Muscle of leg (tissue), 16 donors: ENCODE data around the gene CCL4L2. TPM values are rescaled to one million over a fixed set of nuclear protein-coding genes. Genes with fewer than 3 reads are reported as not detected.
"Not testable (repeated sequence)": the region's sequence is repeated elsewhere in the genome, so short reads cannot be mapped to it uniquely, and the experiment has no call there.

Experiments used
- DNase-seq: peaks from one replicate; pipeline ENCODE4 v3.0.0; 2013
- H3K27ac ChIP-seq: one replicate; pipeline ENCODE4 v1.5.1; 2013; ENCODE audit warnings: mild to moderate bottlenecking, low read length, control low read depth
- H3K27me3 ChIP-seq: one replicate; pipeline ENCODE4 v1.6.1; 2013; ENCODE audit warnings: low read length; ENCODE audit not compliant: control insufficient read depth, insufficient read depth
- H3K36me3 ChIP-seq: one replicate; pipeline ENCODE4 v1.6.1; 2013; ENCODE audit warnings: low read length; ENCODE audit not compliant: control insufficient read depth, insufficient read depth
- H3K4me1 ChIP-seq: one replicate; pipeline ENCODE4 v1.6.1; 2013; ENCODE audit warnings: low read length; ENCODE audit not compliant: control insufficient read depth, insufficient read depth
- H3K4me3 ChIP-seq: one replicate; pipeline ENCODE4 v1.5.1; 2013; ENCODE audit warnings: low read length, control low read depth
- H3K9me3 ChIP-seq: replicated peaks from 2 replicates; pipeline ENCODE4 v1.6.1; 2013; ENCODE audit warnings: low read depth, low read length; ENCODE audit not compliant: control insufficient read depth
- WGBS: methylation state at CpG from one replicate; pipeline ENCODE4 v1.1.5; 2013; ENCODE audit warnings: missing lambda C conversion rate; ENCODE audit not compliant: insufficient coverage; 5-methylcytosine and 5-hydroxymethylcytosine counted together
- long read RNA-seq, 11 donors: transcript quantifications; one replicate each; lab custom pipeline, GENCODE V29; 2026
- polyA plus RNA-seq, 8 donors: library from polyadenylated mRNA; unstranded; fragments of 120-200 nt; gene quantifications; one replicate each; pipeline versions ENCODE4 v1.2.1 to v1.2.3, GENCODE V29; 2013; ENCODE audit warnings: inconsistent platforms in 1 of 8, low replicate concordance in 1 of 8; ENCODE audit not compliant: insufficient read length in 8 of 8, insufficient read depth in 1 of 8
- total RNA-seq: library from RNA; stranded (reverse); fragments of 120-200 nt; gene quantifications from one replicate; pipeline ENCODE4 v1.2.4, GENCODE V29; 2013

Gene CCL4L2
- total RNA-seq = 3.7 TPM
- 10 to 100 TPM in 1 of 8 donors, 1 to 10 TPM in 5, under 1 TPM in 1, not detected in 1; 0.88 to 13.6 (median 2.7) TPM for polyA plus RNA-seq
- long read RNA-seq, donor 1 = 0 reads
- long read RNA-seq, donor 2 = 0 reads
- long read RNA-seq, donor 3, partial matches to known transcripts = 0 of 1 reads
- long read RNA-seq, donor 3, other reads (novel, unspliced or antisense) = 0 of 1 reads
- long read RNA-seq, donor 4 = 0 reads
- long read RNA-seq, donor 5, partial matches to known transcripts = 0 of 1 reads
- long read RNA-seq, donor 5, other reads (novel, unspliced or antisense) = 0 of 1 reads
- long read RNA-seq, donor 6, partial matches to known transcripts = 0 of 1 reads
- long read RNA-seq, donor 6, other reads (novel, unspliced or antisense) = 0 of 1 reads
- long read RNA-seq, donor 7 = 0 reads
- long read RNA-seq, donor 8, partial matches to known transcripts = 0 of 2 reads
- long read RNA-seq, donor 8, other reads (novel, unspliced or antisense) = 0 of 2 reads
- long read RNA-seq, donor 9, partial matches to known transcripts = 0 of 1 reads
- long read RNA-seq, donor 9, other reads (novel, unspliced or antisense) = 0 of 1 reads
- long read RNA-seq, donor 10, partial matches to known transcripts = 0 of 1 reads
- long read RNA-seq, donor 10, other reads (novel, unspliced or antisense) = 0 of 1 reads
- long read RNA-seq, donor 11 = 0 reads

- 52% methylated on average over 4 of the region's 7 CpGs for WGBS
- not testable (repeated sequence) for H3K9me3 ChIP-seq, H3K36me3 ChIP-seq, H3K4me1 ChIP-seq, H3K4me3 ChIP-seq, H3K27ac ChIP-seq, H3K27me3 ChIP-seq
- peak; percentile 62 for DNase-seq
Observed at GRCh38 chr17:36210439-36211211, at the start of gene CCL4L2. Gene CCL4L2 (plus strand): TSS chr17:36211063.

DNA sequence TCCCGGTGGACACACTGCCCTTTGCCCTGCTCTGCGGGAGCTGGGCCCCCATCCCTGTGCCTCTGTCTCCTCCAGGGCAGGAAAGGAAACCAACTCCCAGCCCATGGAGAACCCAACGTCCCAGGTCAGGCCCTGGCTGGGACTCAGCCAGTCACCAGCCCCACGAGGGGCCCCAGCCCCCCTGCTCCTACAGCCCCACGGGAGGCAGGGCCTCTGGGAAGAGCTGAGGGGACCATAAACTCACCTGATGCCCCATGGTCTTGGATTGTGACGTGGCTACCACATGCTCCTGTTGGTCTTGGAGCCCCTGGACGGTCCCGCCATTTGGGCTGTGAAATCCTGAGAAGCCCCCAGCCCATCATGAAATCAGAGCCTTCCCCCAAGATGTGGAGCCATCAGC, 42.0 kb upstream of the CCL4L2 start:
- not testable (repeated sequence) for H3K27ac ChIP-seq, H3K36me3 ChIP-seq, H3K4me1 ChIP-seq, H3K4me3 ChIP-seq, H3K27me3 ChIP-seq, DNase-seq, H3K9me3 ChIP-seq
- no CpG with 5 or more reads among the region's 8 CpGs for WGBS

DNA sequence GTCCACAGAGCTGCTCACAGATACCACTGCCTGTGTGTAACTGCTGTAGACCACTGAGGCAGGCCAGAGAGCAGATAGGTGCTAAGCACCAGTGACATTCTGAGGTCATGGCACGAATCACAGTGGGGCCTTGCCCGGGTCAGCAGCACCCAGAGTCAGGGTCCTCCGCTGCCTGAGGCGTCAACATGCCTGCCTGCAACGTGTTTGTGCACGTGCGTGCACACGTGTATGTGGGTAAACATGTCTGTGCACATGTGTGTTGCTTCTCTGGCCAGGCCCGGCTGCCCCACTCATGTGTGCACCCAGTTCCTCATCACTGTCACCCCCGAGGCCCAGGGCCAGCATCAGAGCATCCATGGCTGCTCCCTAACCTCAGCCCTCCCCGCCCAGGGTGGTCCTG, 34.3 kb upstream of the CCL4L2 start, which contains the start of gene TBC1D3B:
Gene TBC1D3B, minus strand, starts transcription at position 101 of the 400 bp plus-strand sequence. CDS start 1,586 bp downstream, outside the sequence.
- H3K4me1 ChIP-seq, H3K4me3 ChIP-seq, H3K9me3 ChIP-seq, H3K27me3 ChIP-seq, DNase-seq, H3K27ac ChIP-seq, H3K36me3 ChIP-seq: not testable (repeated sequence)
- WGBS = no CpG with 5 or more reads among the region's 11 CpGs

GRCh38 chr17:36181446-36182175, 29.3 kb upstream of the CCL4L2 start:
- H3K4me3 ChIP-seq, H3K27ac ChIP-seq, H3K36me3 ChIP-seq, DNase-seq, H3K9me3 ChIP-seq: not testable (repeated sequence)
- 98% methylated on average over 4 of the region's 6 CpGs for WGBS
- H3K4me1 ChIP-seq = peaks cover 15% of the 10 kb centered on the region
- peaks cover 45% of the 10 kb centered on the region for H3K27me3 ChIP-seq

- Histone ChIP-seq H3K4me1 (peaks cover 15% of the 10 kb centered on the region), H3K4me3 (peak overlapping the region; percentile 60), H3K36me3 (no peaks in the 10 kb centered on the region), H3K27ac (no peak overlapping the region), H3K27me3 (peaks cover 49% of the 10 kb centered on the region), H3K9me3 (no peaks in the 10 kb centered on the region)
- WGBS = 22% methylated on average over 47 of the region's 48 CpGs
- DNase-seq = peak; percentile 24
Observed at GRCh38 chr17:36182176-36183000, 28.5 kb upstream of the CCL4L2 start.

DNA sequence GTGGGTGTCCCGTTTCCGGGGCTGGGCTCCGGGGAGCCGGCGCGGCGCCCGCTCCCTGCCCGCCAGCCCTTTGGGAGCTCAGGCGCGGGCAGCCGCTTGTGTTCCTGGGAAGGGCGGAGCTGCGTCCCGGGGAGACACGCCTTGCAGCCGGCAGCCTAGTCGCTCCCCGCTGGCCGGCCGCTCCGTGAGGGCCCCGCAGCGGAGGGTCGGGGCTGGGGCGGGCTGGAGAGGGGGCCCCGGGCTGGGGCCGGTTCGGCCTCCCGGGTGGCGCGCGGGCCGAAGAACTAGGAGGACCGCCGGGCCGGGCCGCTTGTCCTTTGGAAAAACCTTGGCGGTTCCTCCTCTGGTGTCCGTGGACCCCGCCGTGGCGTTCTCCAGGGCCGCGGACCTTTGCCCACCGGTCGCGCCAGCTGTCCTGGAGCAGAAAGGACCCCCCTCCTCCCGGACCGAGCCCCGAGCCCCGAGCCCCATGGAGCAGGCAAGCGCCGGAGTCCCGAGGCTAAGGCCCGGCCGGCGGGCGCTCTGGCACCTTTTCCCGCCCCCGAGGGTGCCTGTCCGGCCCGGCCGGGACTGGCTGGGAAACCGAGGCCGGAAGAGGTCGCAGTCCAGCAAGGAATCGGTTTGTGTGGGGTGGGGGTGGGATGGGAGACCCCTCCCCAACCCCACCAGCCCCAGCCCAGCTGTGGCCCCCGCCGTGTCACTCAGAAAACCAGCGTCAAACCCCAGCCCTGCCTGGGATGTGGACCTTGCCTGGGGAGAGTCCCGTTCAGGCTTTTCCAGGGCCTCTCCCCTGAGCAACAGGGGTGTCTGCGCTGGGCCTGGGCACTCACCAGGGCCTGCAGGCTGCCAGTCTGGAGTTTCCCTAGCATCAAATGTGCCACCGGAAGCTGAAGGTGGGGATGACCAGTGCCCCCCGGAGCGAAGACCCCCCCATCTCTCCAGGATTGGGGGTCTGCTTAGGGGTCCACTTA, 27.6 kb upstream of the CCL4L2 start:
- Histone ChIP-seq H3K36me3 (no peaks in the 10 kb centered on the region), H3K4me1 (peaks cover 17% of the 10 kb centered on the region), H3K27ac (no peak overlapping the region), H3K27me3 (peaks cover 53% of the 10 kb centered on the region), H3K9me3 (no peaks in the 10 kb centered on the region), H3K4me3 (peak overlapping the region; percentile 60)
- WGBS = 2% methylated on average over 63 of the region's 76 CpGs
- DNase-seq = peak; percentile 82

DNA sequence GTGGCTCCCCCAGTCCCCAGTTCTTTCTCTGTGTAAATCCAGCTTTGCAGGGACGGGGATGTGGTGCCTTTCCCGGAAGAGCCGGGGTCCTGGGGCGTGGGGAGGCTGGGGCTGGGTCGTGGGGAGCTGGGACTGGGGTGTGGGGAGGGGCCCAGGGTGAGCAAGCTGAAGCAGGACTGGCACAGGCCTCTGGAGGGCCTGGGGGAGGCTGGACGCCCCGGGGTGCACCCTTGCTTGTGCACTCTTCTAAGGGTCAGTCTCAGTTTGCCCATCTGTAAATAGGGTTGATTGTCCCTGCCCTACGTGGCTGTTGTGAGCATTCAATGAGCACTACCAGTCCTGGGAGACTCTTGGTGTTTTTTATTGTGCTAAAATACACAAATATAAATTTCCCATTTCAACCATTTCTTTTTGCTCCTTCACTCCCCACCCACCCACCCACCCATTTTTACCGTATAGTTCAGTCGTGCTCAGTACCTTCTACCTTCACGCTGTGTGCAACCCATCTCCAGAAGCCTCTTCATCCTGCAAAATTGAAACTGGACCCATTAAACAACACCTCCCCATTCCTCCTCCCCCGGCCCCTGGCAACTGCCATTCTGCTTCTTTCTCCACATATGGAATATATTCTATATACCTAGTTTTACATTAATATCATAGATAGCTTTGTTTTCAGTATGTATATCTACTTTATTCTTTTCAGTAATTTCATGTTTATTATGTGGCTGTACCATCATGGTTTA, 26.7 kb upstream of the CCL4L2 start:
- WGBS = 70% methylated on average over 3 of the region's 12 CpGs
- H3K4me3 ChIP-seq = no peak overlapping the region
- H3K9me3 ChIP-seq = no peaks in the 10 kb centered on the region
- H3K27me3 ChIP-seq = peaks cover 53% of the 10 kb centered on the region
- no peaks in the 10 kb centered on the region for H3K36me3 ChIP-seq
- H3K27ac ChIP-seq = no peak overlapping the region
- no peak for DNase-seq
- H3K4me1 ChIP-seq = peaks cover 17% of the 10 kb centered on the region

- H3K9me3 ChIP-seq = no peaks in the 10 kb centered on the region
- no peak overlapping the region for H3K27ac ChIP-seq
- H3K4me3 ChIP-seq = no peak overlapping the region
- no CpG with 5 or more reads among the region's 2 CpGs for WGBS
- H3K27me3 ChIP-seq = peaks cover 53% of the 10 kb centered on the region
- H3K4me1 ChIP-seq = peaks cover 17% of the 10 kb centered on the region
- no peak for DNase-seq
- no peaks in the 10 kb centered on the region for H3K36me3 ChIP-seq
Observed at GRCh38 chr17:36185416-36185815, 25.4 kb upstream of the CCL4L2 start.
